GM21390 (cell line): Measurements from ENCODE around the gene RIPPLY2.
A peak's percentile ranks its signal among the peaks of the same experiment; 100 is the strongest.

ENCODE experiments used
- ATAC-seq: cut with Tn5 transposase; IDR thresholded peaks from one replicate; pipeline ENCODE4 v1.9.1; 2021; ENCODE audit not compliant: unreplicated experiment

RIPPLY2 gene

GRCh38 chr6:83859410-83860358, 6.5 kb downstream of the RIPPLY2 start, which contains the start of gene CYB5R4:
Gene CYB5R4 (plus strand): TSS chr6:83859689. CDS start chr6:83859783, 94 bp downstream.
- peak; percentile 98 for ATAC-seq

- no peak for ATAC-seq
Observed at GRCh38 chr6:83860359-83860755, 7.2 kb downstream of the RIPPLY2 start.

GRCh38 chr6:83860782-83861495, 7.8 kb downstream of the RIPPLY2 start:
- ATAC-seq: no peak

- no peak for ATAC-seq
Observed at GRCh38 chr6:83862776-83863471, 9.8 kb downstream of the RIPPLY2 start.

- ATAC-seq: no peak
Observed at GRCh38 chr6:83867043-83867442, 13.9 kb downstream of the RIPPLY2 start.

- no peak for ATAC-seq
Observed at GRCh38 chr6:83867527-83868161, 14.5 kb downstream of the RIPPLY2 start.

GRCh38 chr6:83868639-83869038, 15.5 kb downstream of the RIPPLY2 start:
- ATAC-seq: no peak

- no peak for ATAC-seq
Observed at GRCh38 chr6:83870649-83871048, 17.5 kb downstream of the RIPPLY2 start.

- no peak for ATAC-seq
Observed at GRCh38 chr6:83872386-83873118, 19.4 kb downstream of the RIPPLY2 start.

- ATAC-seq: no peak
Observed at GRCh38 chr6:83873869-83874268, 20.7 kb downstream of the RIPPLY2 start.

GRCh38 chr6:83875843-83876242, 22.7 kb downstream of the RIPPLY2 start:
- ATAC-seq: no peak

- no peak for ATAC-seq
Observed at GRCh38 chr6:83878902-83879644, 25.9 kb downstream of the RIPPLY2 start.

- ATAC-seq: no peak
Observed at GRCh38 chr6:83879746-83880145, 26.6 kb downstream of the RIPPLY2 start.

- ATAC-seq: no peak
Observed at GRCh38 chr6:83883240-83883639, 30.1 kb downstream of the RIPPLY2 start.

- ATAC-seq: peak; percentile 90
Observed at GRCh38 chr6:83884523-83884922, 31.4 kb downstream of the RIPPLY2 start.

- no peak for ATAC-seq
Observed at GRCh38 chr6:83885984-83886383, 32.8 kb downstream of the RIPPLY2 start.

GRCh38 chr6:83889621-83890020, 36.5 kb downstream of the RIPPLY2 start:
- ATAC-seq: no peak

GRCh38 chr6:83890520-83890919, 37.4 kb downstream of the RIPPLY2 start:
- ATAC-seq: no peak

- ATAC-seq: no peak
Observed at GRCh38 chr6:83891586-83891985, 38.4 kb downstream of the RIPPLY2 start.
